ENCODE results near the gene NELFE.
"Not testable (repeated sequence)": the region's sequence is repeated elsewhere in the genome, so short reads cannot be mapped to it uniquely, and the experiment has no call there.

Gene NELFE

GRCh38 chr6:31911826-31912585, 46.8 kb downstream of the NELFE start:
- DNase-seq, result no peak

- not testable (repeated sequence) for DNase-seq
Observed at GRCh38 chr6:31909298-31909697, 49.5 kb downstream of the NELFE start.

GRCh38 chr6:31908791-31909190, 50.0 kb downstream of the NELFE start:
- DNase-seq, result no peak

- DNase-seq, result not testable (repeated sequence)
Observed at GRCh38 chr6:31908255-31908654, 50.5 kb downstream of the NELFE start.

- DNase-seq, result no peak
Observed at GRCh38 chr6:31907158-31907813, 51.5 kb downstream of the NELFE start.

- not testable (repeated sequence) for DNase-seq
Observed at GRCh38 chr6:31906727-31907126, 52.0 kb downstream of the NELFE start.

- no peak for DNase-seq
Observed at GRCh38 chr6:31906122-31906521, 52.6 kb downstream of the NELFE start.

- DNase-seq, result no peak
Observed at GRCh38 chr6:31905041-31905440, 53.7 kb downstream of the NELFE start.

- DNase-seq, result no peak
Observed at GRCh38 chr6:31903957-31904356, 54.8 kb downstream of the NELFE start.
